NCI-H1105 (cell line): ENCODE measurements around the gene GPR171.
A peak's percentile ranks its signal among the peaks of the same experiment; 100 is the strongest.
"Not testable (repeated sequence)": the region's sequence is repeated elsewhere in the genome, so short reads cannot be mapped to it uniquely, and the experiment has no call there.

Experiments
- DNase-seq: peaks from one replicate; lab custom pipeline; 2025; lab: John Stamatoyannopoulos, UW

The GPR171 gene

DNA sequence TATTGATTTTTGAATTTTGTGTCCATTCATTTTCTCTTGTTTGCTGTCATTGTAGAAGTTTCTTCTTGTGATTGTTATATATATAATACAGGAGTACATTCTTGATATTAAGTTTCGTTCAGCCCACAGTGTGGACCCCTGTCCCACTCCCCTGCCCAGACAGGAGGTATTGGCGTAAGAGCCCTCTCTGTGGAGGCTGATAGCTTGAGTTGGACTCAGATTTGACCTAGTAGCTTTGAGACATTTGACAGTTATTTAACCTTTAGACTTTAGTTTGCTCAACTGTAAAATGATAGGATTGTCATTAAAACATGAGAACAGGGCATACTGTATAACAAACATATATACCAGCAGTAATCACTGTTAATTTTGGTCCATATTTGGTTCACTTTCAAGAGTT lies 27.1 kb downstream of the GPR171 start:
- DNase-seq = no peak

DNA sequence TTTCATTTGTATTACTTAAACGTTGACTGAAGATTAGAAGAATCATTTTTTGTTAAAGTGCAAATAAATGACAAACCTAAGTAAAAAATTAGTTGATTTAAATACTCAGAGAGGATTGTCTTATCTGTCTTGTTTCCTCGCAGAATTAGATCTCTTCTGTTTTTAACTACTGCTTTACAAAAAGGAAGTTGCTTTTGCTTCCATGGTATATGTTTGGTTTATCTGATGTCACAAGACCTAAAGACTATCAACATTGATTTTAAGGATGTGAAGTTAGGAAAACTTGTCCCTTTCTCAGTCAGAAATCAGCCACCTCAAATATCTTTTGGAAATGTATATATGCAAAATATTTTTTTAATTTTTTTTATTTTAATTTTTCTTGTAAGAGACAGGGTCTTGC lies 28.7 kb downstream of the GPR171 start:
- DNase-seq = no peak

DNA sequence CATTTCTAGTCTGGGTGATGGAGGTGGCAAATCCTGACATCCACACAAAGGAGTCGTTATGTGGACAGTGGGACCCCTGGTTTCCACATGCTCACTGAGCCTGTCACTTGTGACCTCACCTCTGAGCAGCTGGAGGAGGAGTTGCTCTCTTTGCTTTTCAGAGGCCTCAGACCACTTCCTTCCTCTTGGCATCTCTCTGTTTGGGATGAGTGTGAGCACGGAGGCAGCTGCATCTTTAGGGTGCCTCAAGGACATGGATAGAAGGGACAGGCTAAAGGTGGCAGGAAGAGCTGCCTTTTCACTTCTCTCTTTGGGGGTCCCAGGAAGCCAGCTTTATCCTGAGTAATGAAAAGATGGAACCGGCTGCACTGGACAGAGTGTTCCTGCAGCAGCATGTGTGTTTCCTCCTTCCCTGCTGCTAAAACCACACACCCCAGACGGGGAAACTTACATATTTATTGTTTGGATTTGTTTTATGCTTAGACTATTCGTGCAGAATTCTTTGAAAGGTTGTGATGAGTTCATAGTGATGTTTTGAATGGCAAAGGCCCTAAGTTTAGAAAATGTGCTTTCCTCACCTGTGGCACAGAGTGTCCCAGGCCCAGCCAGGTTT lies 31.8 kb downstream of the GPR171 start:
- no peak for DNase-seq

DNA sequence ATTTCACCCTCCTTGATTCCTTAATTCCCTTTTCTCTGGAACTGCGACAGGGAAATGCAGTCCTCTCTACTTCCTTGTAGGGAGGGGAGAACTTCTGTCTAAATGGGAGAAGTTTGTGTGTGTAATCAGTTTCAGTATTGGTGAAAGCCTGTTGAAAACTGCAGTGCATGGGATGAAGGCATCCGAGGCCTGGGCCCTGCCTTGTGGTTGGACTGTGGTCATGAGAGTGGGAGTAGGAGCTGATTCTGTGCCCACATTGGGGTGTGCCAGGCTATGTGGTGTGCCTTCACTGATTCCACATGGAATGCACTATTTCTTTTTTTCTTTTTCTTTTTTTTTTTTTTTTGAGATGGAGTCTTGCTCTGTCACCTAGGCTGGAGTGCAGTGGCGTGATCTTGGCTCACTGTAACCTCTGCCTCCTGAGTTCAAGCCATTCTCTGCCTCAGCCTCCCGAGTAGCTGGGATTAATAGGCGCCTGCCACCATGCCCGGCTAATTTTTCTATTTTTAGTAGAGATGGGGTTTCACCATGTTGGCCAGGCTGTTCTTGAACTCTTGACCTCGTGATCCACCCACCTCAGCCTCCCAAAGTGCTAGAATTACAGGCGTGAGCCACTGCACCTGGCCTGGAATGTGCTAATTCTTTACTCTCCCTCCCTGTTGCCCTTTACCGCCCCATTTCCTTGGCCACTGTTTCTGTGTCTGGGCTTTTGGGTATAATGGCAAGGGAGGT lies 32.9 kb downstream of the GPR171 start:
- DNase-seq = not testable (repeated sequence)

DNA sequence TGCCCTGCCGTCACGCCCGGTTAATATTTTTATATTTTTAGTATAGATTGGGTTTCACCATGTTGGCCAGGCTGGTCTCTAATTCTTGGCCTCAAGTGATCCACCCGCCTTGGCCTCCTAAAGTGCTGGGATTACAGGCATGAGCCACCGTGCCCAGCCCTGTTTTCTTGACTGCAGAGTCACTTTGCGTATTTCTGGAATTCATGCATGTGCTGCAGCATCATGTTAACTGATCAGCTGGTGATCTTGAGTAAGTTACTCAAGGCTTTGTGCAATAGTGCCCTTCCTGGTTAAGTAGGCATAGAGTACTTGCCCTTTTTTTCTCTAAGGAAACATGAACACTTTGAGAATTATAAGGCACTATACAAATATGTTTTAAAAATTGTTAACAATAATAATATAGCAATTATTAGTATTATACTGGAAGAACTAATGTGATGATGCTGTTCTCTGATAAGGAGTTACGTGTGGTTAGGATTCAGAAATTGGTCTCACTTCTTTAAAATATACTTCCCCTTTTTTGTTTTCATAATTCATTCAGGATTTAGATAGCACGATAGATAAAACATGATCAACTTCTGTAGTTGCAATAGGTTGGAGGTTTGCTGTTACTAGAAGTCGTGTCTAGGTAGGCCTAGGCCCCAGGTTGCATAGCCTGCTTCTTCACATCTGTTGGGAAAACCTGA lies 33.6 kb downstream of the GPR171 start:
- no peak for DNase-seq

DNA sequence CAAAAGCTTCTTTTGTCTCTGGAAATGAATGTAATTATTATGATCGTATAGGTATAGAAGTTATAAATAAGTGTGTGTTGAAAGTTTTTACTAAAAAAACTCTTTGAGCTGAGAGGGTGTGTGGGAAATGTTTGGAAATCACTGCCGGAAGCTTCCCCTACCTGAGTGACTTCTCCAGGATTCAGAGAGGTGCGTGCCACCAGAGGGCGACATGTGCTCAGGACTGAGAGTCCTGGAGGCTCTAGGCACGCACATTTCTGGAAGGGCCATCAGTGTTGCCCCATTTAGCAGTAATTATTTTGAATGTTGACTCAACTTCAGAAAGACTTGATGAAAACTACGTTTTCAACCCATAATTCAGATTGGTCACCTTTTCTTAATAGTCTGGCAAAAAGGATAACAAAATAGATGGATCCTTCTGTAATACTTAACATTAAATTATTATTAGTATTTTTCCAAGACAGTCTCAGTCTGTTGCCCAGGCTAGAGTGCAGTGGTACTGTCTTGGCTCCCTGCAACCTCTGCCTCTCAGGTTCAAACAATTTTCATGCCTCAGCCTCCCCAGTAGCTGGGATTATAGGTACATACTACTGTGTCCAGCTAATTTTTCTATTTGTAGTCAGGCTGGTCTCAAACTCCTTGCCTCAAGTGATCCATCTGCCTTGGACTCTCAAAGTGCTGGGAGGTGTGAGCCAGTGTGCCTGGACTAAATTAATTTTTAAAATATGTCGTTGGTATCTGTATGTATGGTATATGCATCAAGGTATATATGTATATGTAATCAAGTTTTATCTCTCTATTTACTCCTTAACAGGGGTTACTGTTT lies 34.5 kb downstream of the GPR171 start:
- peak; percentile 64 for DNase-seq

DNA sequence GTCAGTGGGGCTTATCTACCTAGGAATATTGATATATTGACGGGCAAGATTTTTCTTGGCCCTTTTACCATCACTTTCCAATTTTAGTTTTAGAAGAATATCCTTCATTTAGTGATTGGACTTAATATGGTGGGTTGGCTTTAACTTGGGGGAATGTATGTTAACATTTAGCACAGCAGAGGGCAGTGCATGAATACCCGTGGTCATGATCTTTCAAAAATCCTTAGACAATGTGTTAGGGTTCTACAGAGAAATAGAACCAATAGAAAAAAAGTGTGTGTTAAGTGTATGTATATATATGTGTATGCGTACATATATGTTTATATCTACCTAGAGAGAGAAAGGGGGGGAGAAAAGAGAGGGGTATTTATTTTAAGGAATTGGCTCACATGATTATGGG lies 36.9 kb downstream of the GPR171 start:
- no peak for DNase-seq

DNA sequence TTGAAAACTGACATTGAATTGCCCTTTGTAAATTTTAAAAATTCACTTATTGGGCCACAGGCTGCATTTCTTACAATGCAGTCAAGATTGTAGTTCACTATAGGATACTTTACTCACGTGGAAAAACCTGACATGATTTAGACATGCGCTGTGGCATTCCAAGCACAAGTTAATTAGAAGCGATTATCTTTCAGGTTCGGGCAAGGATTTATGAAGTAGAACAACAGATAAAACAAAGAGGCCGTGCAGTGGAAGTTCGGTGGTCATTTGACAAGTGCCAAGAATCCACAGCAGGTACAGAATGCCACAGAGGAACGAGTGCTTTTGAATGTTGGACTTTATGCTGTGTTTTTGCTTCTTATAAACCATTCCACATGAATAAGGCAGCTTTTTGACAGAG lies 37.8 kb downstream of the GPR171 start:
- no peak for DNase-seq

DNA sequence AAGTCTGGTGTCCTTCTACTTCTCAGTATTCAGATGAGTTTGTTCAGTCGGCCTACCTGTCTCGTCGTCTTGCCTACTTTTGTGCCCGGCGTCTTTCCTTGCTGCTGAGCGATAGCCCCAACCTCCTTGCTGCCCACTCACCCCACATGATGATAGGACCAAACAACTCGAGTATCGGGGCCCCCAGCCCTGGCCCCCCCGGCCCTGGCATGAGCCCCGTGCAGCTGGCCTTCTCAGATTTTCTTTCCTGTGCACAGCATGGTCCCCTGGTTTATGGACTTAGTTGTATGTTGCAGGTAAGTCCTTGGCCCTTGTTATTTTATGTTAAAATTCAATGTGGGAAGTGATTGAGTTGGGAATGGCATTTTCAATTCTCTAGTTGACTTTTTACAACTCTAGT lies 43.2 kb downstream of the GPR171 start:
- no peak for DNase-seq

DNA sequence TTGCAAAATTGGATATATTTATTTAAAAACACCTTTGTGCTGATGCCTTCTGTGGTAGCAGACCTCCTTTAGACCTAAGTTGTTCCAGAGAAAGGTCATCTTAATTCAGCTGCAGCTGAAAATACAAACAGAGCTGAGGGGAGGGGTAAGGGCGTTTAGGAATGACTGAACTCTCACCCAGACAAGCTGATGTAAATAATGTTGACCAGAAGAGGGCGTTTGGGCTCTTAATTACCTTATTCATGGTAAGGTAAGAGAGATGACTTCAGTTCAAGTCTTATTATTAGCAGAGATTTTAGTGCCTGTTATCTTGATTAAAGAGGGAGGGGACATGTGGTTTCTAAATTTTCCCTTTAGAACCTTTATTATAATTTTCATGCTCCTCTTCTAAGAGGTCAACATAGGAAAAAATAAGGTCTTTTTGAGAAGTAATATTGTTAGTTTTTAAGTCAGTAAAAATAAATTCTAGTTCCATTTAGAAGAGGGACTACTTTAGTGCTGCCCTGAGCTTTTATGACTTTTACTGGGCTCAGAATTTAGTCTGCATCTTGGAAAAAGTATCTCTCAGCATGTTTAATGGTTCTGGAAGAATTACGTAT lies 46.3 kb downstream of the GPR171 start:
- peak; percentile 70 for DNase-seq

DNA sequence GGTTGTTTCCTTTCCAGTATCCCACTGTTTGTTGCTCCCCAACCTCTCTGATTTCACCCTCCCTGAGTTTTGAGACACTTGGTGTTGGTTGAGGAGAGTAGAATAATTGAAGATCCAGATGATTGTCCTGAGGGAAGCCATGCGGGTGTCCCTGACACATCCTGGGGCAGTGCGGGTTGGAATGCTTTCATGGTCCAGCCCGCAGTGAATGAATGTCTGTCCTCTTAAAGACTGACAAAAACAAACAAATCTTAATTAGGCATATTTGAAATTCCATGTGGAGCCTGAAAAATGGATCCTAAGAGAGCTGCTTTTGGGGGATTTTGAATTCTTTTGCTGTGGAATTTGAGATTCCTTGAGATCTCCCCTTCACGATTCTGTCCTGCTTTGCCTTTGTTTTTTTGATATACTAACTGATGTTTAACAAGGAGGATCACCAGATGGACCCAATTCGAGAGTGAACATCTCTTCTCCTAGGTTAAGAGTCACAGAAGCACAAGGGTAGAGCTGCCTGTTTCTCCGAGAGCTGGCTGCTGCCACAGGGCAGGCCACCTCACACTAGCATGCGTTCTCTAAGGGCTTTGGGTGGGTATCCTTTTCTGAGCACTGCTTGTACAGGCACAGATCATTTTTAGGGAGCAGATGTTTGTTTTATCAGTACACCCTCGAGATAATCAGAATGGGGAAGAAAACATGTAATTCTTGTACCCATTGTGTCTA lies 47.4 kb downstream of the GPR171 start:
- DNase-seq = no peak

DNA sequence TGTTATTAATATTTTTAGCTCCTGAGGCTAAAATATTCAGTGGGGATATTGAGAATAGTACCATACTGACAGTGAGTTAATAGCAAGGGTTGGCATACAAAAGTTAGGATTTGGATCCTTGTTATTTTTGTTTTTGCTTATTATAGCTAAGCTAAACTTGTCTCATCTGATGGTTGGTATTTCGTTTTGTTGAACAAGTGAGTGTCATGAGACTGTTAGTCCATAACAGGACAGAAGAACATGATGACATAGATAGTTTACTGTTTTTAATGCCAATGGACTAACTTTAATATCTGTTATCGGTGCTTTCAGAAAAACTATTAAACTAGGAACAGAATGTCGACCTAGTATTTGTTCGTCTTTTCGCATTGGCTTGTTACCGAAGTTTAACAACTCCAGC lies 48.5 kb downstream of the GPR171 start:
- DNase-seq = no peak

DNA sequence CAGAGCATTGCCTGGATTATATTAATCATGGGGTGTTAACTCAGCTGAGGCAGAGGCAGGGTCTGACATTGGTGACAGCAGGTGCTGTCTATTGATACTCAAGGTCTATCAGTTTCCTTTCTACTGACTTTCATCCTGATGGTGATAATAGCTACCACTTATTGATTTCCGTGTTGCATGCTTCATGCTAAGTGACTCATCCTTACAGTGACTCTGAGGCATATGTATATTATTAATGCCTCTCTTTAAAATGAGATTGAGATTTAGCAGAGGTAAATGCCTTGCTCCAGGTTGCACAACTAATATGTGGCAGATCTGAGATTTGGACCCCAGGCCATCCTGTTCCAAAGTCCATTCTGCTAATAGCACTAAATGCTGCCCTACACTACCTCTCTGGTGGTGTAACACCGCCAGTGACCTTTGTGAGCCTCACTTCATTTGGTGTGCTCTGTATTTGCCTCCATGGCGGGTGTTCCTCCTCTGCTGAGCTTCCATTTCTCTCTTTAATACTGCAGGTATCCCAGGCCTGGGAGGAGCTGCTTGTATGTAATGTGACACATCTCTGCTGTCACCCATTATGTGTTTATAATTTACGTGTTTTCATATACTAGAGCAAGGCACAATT lies 50.4 kb downstream of the GPR171 start:
- DNase-seq = no peak
